Astrocyte of the cerebellum (primary cell): ENCODE data around the gene TNFAIP3.
"Not testable (repeated sequence)": the region's sequence is repeated elsewhere in the genome, so short reads cannot be mapped to it uniquely, and the experiment has no call there.

Source experiments
- DNase-seq: peaks from one replicate; pipeline ENCODE4 v3.0.0-alpha.2; 2011; ENCODE audit warnings: low read depth
- H3K4me3 ChIP-seq: 2 replicates; pipeline ENCODE4 v1.5.1; 2011; ENCODE audit warnings: mild to moderate bottlenecking, low read depth, low read length, moderate library complexity
- CTCF ChIP-seq: IDR thresholded peaks from 2 replicates; pipeline ENCODE4 v1.5.1; 2012; ENCODE audit warnings: low read length, low read depth, moderate library complexity, mild to moderate bottlenecking; ENCODE audit errors: missing control alignments
- in situ Hi-C: cut with HindIII; loops from 2 replicates; pipeline ENCODE4 v1.10.0; 2017; ENCODE audit warnings: low sequenced_read_pairs

Gene TNFAIP3

GRCh38 chr6:137880746-137881521 lies 13.9 kb downstream of the TNFAIP3 start:
- H3K4me3 ChIP-seq, result no peak overlapping the region
- TF ChIP-seq CTCF, result no peak
- DNase-seq, result no peak
- in situ Hi-C loops, result loop anchor here (5.0 kb wide), 1 partner anchor 51 kb away; no protein-coding TSS in a partner anchor

DNA sequence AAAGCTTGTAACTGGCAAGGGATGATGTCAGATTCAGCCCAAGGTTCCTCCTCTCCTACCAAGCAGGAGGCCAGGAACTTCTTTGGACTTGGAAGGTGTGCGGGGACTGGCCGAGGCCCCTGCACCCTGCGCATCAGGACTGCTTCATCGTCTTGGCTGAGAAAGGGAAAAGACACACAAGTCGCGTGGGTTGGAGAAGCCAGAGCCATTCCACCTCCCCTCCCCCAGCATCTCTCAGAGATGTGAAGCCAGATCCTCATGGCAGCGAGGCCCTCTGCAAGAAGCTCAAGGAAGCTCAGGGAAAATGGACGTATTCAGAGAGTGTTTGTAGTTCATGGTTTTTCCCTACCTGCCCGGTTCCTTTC lies 14.4 kb downstream of the TNFAIP3 start:
- in situ Hi-C loops, result loop anchor here (5.0 kb wide), 1 partner anchor 51 kb away; no protein-coding TSS in a partner anchor
- TF ChIP-seq CTCF, result no peak
- H3K4me3 ChIP-seq, result no peak overlapping the region
- DNase-seq, result no peak

DNA sequence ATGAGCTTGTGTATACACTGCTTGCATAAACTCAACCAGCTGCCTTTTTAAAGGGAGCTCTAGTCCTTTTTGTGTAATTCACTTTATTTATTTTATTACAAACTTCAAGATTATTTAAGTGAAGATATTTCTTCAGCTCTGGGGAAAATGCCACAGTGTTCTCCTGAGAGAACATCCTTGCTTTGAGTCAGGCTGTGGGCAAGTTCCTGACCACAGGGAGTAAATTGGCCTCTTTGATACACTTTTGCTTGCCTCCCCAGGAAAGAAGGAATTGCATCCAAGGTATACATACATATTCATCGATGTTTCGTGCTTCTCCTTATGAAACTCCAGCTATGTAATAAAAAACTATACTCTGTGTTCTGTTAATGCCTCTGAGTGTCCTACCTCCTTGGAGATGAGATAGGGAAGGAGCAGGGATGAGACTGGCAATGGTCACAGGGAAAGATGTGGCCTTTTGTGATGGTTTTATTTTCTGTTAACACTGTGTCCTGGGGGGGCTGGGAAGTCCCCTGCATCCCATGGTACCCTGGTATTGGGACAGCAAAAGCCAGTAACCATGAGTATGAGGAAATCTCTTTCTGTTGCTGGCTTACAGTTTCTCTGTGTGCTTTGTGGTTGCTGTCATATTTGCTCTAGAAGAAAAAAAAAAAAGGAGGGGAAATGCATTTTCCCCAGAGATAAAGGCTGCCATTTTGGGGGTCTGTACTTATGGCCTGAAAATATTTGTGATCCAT lies 15.3 kb downstream of the TNFAIP3 start:
- in situ Hi-C loops, result loop anchor here (5.0 kb wide), 1 partner anchor 50 kb away; no protein-coding TSS in a partner anchor
- no peak for TF ChIP-seq CTCF
- no peak overlapping the region for H3K4me3 ChIP-seq
- peak; percentile 36 for DNase-seq

GRCh38 chr6:137883400-137884148 lies 16.5 kb downstream of the TNFAIP3 start:
- no peak overlapping the region for H3K4me3 ChIP-seq
- TF ChIP-seq CTCF, result no peak
- in situ Hi-C loops, result loop anchor here (5.0 kb wide), 1 partner anchor 49 kb away; no protein-coding TSS in a partner anchor
- no peak for DNase-seq

GRCh38 chr6:137884149-137884909 lies 17.3 kb downstream of the TNFAIP3 start:
- in situ Hi-C loops, result loop anchor here (5.0 kb wide), 1 partner anchor 48 kb away; no protein-coding TSS in a partner anchor
- no peak for TF ChIP-seq CTCF
- DNase-seq, result no peak
- no peak overlapping the region for H3K4me3 ChIP-seq

GRCh38 chr6:137884910-137885229 lies 17.8 kb downstream of the TNFAIP3 start:
- DNase-seq, H3K4me3 ChIP-seq: not testable (repeated sequence)
- in situ Hi-C loops, result loop anchor here (5.0 kb wide), 1 partner anchor 47 kb away; no protein-coding TSS in a partner anchor

DNA sequence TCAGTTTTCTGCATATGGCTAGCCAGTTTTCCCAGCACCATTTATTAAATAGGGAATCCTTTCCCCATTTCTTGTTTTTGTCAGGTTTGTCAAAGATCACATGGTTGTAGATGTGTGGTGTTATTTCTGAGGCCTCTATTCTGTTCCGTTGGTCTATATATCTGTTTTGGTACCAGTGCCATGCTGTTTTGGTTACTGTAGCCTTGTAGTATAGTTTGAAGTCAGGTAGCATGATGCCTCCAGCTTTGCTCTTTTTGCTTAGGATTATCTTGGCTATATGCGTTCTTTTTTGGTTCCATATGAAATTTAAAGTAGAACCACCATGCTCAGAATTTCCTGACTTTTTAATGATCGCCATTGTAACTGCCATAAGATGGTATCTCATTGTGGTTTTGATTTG lies 19.2 kb downstream of the TNFAIP3 start:
- DNase-seq, H3K4me3 ChIP-seq, in situ Hi-C loops: not testable (repeated sequence)
